GM21737 (cell line): ENCODE data around the gene NPDC1.
A peak's percentile ranks its signal among the peaks of the same experiment; 100 is the strongest.
"Not testable (repeated sequence)": the region's sequence is repeated elsewhere in the genome, so short reads cannot be mapped to it uniquely, and the experiment has no call there.

Experiments
- ATAC-seq: cut with Tn5 transposase; IDR thresholded peaks from one replicate; pipeline ENCODE4 v1.9.1; 2021; ENCODE audit warnings: mild to moderate bottlenecking, moderate library complexity; ENCODE audit not compliant: unreplicated experiment

NPDC1 gene

GRCh38 chr9:137014166-137014565, 31.8 kb downstream of the NPDC1 start:
- no peak for ATAC-seq

DNA sequence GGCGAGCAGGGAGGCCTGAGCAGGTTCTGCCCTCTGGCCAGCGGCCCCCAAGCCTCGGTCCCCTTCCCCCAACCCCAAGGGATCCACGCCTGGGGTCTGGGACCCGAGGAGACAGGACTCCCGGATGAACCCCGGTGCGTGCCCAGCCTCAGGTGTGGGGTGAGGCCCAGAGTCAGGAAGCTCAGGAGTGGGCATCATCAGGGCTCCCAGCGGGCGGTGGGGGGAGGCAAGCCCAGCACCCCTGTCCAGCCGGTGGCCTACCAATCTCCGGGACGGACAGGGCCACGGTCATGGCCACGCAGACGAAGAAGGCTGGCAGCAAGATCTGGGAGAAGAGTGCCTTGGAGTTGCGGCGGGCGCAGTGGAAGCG, 32.4 kb downstream of the NPDC1 start:
- ATAC-seq = no peak

GRCh38 chr9:137012694-137013570, 33.0 kb downstream of the NPDC1 start:
- no peak for ATAC-seq

DNA sequence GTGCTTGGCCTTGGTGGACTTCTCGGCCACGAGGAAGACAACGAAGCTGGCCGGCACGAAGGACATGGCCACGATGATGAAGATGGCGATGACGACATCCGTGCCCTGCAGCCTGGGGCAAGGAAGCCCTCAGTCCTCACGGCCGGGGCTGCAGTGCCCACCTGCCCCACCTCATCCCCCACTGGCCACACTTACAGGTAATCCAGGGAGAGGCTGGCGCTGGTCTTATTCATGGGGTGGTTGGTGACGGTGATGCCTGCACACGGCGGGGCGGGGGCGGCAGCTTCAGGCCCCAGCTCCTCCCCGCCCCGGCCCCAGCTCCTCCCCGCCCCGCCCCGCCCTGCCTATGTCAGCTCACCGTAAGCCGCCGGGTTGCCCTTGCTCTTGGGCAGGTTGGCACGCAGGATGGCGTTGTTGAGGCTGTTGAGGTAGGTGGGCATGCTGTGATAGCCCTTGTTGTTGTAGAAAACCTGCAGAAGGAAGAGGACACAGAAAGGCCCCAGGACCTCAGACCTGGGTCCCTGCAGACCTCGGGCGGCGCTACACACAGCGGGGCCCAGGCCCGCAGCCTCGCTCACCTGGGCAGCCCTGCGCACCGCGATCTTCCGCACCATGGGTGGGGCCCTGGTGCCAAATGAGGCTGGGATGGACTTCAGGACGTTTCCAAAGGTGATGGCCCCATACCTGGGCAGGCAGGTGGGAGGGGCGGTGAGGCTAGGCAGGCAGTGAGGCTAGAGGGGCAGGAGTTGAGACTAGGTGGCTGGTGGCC, 33.9 kb downstream of the NPDC1 start:
- no peak for ATAC-seq

- no peak for ATAC-seq
These were observed 34.8 kb downstream of the NPDC1 start for GRCh38 chr9:137011156-137011555.

DNA sequence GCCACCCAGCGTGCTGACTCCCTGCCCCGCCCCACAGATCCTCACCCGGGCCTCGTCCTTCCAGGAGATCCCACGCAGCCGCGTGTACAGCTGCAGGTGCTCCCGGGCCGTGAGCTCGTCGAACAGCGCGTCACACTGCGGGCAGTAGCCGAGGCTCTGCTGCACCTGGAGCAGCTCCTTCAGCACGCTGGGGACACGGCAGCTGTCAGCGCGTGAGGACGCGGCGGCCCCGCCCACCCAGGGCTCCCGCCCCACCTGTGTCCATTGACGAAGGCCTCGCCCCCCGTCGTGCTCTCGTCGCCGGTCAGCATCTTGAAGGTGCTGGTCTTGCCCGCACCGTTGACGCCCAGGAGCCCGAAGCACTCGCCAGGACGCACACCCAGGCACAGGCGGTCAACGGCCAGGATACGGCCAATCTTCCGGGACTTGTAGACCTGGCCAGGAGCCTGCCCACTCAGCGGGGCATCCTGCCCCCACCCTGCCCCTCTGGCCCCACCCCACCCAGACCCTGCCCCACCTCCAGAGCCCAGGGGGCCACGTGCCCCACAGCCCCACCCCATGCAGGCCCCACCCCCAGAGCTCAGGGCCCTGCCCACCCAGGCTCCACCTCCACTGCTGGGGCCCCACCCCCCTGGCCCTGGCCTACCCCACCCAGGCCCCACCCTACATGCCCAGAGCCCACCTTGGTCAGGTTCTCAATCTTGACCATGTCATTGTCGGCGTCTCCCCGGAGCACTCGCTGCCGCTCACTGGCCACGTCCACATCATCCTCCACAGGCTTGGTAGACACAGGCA, 35.8 kb downstream of the NPDC1 start:
- ATAC-seq = no peak

GRCh38 chr9:137009217-137009616, 36.8 kb downstream of the NPDC1 start:
- ATAC-seq = no peak

GRCh38 chr9:137008312-137008711, 37.7 kb downstream of the NPDC1 start:
- no peak for ATAC-seq

- no peak for ATAC-seq
These were observed 38.1 kb downstream of the NPDC1 start for GRCh38 chr9:137007816-137008270.

- ATAC-seq = no peak
These were observed 38.7 kb downstream of the NPDC1 start for GRCh38 chr9:137007108-137007815.

DNA sequence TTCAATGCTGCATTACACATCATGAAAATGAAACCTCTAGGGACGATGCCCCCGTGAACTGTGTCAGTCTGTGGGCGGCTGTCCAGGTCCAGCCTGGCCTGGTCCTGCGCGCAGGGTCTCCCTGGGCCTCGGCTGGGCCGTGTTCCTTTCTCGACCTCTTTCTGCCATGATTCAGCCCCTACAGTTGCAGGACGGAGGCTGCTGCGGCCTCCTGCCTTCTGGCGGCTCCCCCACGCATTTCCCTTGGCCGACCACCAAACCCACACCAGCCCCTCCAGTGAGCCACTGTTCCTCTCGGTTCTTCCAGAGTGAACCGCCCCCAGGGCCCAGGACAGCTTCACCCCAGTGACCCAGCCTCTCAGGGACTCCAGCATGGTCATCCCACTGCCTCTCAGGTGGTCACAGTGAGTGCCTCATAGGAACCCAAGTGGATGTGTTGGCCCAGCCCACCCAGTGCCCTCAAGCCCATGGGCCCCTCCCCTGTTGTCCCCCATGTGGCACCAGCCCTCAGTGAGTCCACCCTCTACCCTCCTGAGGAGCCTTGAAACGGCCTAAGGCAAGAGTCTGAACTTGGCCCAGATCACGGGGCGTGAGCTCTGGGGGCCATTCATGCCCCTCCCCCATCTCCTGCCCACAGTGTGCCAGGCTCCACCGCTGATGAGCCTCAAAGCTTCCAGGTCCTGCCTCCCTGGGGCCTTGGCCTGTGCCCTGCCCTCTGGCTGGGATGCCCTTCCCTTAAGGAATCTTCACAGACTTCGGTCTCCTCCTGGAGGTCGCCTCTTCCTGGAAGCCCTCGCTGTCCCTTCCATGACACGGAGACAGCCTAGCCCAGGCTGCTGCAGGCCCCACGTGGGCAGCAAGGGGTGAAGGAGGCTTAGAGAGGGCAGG, 39.6 kb downstream of the NPDC1 start:
- ATAC-seq = no peak

DNA sequence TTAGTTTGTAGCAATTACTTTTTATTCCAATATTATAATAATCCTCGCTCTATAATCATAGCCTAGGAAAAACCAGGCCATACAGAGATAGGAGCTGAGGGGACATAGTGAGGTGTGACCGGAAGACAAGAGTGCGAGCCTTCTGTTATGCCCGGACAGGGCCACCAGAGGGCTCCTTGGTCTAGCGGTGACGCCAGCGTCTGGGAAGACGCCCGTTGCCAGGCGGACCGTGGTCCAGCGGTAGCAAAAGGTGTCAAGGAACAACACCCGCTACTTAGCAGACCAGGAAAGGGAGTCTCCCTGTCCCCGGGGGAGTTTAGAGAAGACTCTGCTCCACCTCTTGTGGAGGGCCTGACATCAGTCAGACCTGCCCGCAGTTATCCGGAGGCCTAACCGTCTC, 41.7 kb downstream of the NPDC1 start:
- not testable (repeated sequence) for ATAC-seq

DNA sequence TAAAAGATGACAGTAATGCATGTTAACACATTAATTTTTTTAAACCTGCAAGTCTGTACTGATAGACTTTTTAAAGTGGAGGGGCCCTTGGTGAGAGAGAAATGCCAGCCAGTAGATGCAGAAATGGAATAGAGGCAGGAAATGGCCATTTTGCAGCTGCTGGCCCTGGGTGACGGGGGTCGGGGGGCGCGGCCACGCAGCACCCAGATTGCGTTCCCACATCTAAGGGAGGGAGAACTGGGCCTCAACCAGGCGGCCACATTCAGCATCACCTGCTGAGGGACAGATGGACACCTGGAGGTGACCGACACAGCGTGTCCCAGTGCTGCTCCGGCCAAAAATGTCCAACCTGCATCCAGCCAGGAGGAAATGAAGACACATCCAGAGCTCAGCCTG, 43.3 kb downstream of the NPDC1 start:
- ATAC-seq = no peak

GRCh38 chr9:137001857-137002645, 43.9 kb downstream of the NPDC1 start:
- no peak for ATAC-seq

DNA sequence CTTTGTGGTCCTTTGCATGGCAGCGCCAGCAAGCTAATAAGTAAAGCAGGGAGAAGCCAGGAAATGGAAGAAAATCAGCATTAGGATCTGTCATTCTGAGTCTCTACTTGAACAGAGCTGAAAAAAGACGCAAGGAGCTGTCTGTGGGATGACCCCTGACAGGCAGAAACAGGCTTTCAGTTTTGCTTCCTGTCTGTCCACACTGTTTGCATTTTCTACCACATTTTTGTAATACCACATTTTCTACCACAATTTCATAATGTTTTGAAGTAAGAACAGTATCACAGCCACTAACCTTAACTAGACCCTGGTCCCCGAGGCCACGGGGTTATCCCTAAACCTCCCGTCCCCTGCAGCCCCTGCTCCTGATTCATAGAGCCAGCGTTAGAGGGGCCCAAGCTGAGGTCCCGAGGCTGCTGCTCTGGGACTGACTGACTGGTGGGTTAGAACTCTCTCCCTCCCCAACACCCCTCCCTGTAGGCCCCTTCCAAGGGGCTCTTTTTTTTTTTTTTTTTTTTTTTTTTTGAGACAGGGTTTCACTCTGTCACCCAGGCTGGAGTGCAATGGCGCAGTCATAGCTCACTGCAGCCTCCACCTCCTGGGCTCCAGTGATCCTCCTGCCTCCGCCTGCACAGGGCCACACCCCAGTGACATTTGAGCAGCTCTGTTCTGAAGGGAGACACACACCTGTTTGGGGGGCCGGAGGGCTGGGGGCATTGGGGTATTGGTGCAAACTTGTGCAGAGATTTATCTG, 45.6 kb downstream of the NPDC1 start:
- ATAC-seq = peak; percentile 66

- ATAC-seq = no peak
These were observed 48.1 kb downstream of the NPDC1 start for GRCh38 chr9:136997830-136998234.

GRCh38 chr9:136997371-136997770, 48.6 kb downstream of the NPDC1 start:
- ATAC-seq = no peak
